ENCODE data around the gene RFLNA.

RFLNA gene

DNA sequence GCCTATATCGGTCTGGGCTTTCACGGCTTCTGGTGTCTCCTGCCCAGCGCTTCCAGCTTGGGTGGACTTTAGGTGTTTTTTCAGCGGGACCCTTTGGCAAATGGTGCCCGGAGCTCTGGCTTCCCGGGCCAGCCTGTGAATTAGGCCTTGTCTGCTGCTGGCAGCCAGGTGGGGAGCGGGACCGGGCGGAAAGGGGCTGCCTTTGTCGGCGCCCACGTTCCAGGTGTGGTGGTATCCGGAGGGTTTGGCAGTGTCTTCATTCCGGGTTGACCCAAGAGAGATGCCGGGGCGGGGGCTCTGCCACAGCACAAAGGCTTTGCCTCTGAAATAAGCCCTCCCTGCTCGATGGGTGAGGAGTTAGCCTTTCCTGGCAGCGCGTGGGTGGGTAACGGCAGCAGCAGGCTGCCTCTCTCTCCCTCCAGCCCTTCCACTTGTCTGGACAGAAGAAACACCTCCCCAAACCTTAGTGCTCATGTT, 9.5 kb downstream of the RFLNA start:
- DNase-seq: no peak

DNA sequence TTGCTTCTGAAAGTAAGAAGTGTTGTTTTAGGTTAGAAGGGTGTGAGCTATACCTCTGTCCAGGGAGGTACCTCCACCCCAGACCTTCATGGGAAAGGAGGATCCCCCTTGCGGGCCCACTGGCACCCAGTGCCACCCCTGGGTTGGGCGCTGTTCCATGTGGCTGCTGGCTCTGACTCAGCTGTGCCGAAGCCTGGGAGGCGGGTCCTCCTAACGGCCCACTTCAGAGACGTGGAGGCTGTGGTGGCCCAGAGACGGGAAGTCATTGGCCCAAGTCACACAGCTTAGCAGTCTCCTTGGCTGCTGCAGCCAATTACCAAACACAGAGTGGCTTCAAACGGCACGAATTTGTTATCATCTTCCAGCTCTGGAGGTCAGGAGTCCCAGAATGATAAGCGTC, 10.2 kb downstream of the RFLNA start:
- no peak for DNase-seq

- no peak for DNase-seq
Measured at GRCh38 chr12:124305776-124306685, 11.1 kb downstream of the RFLNA start.

DNA sequence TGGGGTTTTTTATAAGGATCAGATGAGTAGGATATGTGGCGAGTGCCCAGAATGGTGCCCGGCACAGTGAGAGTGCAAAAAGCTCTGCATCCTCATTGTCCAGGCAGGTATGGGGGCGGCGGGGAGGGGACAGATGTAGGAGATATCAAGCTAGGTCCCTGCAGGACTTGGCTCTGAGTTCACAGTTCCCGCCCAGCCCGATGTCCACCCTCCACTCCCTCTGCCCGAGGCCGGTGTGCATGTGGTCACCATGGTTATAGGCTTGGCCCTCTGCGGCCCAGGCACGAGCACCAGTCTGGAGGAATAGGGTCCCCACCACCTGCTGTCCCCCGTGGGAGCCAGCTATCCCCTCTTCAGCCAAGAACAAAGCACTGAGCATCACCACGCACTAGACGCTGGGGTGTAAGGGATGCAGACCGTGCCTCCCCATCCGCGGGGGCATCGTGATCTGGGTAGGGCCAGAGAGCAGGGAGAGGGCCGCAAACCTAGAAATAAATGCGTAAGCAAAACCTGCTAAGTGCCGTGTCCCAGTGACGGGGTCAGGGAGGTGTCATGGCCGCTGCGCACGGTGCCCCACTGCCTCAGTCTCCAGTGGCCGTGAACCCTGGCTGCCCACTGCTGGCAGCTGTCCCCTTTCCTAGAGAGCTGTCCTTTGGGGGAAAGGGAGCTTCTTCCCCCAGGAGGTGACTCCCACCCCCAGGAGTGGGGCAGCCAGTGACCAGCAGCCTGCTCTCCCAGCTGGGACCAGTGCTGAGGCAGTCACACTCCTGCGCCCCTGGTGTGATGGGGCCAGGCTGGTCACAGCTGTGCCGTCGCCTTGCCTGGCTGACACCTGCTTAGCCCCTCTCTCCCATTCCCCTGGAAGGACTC, 12.0 kb downstream of the RFLNA start:
- DNase-seq: no peak

DNA sequence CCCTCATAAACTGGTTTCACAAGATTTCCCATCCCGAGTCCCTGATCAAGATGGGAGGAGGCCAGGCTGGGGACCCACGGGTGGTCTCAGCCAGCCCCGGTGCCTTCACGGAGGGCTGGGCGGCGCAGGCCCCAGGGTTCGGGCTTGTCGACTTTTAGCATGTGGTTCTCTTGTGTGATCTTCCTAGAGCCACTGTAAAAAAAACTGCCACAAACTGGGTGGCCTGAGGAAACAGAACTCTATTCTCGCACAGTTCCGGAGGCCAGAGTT, 12.6 kb downstream of the RFLNA start:
- DNase-seq: no peak

- DNase-seq: no peak
Measured at GRCh38 chr12:124308741-124309140, 13.8 kb downstream of the RFLNA start.

GRCh38 chr12:124309231-124309630, 14.3 kb downstream of the RFLNA start:
- no peak for DNase-seq

DNA sequence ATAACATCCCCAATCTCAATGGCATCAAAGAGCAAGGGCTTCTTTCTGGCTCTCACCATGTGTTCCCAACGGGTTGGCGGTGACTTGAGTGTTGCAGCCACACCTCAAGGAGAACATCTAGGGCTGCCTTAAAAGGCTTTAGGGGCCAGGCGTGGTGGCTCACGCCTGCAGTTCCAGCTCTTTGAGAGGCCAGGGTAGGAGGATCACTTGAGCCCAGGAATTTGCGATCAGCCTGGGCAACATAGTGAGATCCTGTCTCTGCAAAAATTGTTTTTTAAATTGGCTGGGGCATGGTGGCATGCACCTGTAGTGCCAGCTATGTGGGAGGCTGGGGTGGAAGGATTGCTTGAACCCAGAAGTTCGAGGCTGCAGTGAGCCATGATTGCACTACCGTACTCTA, 14.9 kb downstream of the RFLNA start:
- DNase-seq: no peak

DNA sequence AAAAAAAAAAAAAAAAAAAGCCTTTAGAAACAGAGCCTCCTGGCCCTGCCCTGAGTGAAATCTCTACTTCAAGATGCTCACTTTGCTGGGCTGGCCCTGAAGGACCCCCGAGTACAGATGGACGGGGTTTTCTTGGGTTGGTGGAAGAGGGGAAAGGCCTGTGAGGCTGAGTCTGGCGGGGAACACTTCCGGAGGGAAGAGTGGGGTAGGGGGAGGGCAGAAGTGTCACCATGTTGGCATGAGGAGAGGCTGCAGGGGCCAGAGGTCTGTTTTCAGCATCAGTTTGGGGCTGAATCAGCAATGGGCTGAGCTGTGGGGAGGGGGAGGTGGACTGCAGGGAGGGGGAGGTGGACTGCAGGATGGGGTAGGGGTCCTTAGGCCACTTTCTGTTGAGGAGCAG, 15.3 kb downstream of the RFLNA start:
- DNase-seq: no peak

DNA sequence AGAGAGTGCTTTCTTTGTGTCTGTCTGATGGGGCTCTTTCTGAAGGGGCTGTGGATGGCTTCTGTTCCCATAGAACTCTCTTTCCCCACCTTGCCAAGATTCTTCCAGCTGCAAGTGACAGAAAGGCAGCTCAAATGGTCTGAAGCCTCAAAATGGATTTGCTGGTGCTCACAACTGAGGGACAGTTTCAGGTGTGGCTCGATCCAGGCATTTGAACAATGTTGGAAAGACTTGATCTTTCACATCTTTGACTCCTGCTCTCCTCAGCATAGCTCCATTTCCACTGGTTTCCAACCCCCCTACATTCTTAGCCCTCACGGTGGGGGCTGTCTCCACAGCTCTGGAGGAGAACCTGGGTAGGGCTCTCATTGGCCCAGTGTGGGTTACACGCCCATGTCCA, 15.9 kb downstream of the RFLNA start:
- no peak for DNase-seq

DNA sequence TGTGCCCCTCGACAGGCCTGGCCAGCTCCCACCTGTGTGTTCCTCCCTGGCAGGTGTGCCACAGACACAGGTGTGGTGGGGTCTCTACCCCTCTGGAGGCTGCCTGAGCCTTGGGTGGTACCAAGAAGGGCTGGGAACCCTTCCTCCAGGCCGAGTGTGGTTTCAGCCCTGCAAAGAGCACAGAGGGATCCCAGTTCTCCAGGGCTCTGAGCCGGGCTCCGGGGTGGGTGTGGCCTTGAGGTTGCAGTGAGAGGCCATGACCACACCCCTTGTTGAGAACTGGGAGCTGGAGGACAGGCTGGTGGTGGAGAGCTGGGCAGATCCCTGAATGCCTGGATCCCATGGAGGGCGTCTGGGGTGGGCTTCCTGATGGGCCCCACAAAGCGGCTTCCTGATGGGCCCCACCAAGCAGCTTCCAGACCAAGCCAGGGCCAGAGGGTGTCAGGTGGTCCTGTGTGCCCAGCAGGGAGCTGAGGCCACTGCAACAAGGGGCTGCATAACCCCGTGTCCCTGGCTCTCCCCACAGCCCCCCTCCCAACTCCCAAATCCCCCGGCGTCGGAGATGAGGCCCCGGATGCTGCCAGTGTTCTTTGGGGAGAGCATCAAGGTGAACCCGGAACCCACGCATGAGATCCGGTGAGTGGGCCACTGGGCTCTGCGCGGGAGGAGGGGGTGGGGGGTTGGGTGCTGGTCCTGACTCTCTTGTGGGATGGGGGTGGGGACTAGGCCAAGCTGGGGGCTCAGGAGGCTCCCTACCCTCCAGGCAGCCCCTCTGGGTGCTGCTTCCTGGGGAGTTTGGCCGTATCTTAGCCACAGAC, 16.6 kb downstream of the RFLNA start:
- no peak for DNase-seq

DNA sequence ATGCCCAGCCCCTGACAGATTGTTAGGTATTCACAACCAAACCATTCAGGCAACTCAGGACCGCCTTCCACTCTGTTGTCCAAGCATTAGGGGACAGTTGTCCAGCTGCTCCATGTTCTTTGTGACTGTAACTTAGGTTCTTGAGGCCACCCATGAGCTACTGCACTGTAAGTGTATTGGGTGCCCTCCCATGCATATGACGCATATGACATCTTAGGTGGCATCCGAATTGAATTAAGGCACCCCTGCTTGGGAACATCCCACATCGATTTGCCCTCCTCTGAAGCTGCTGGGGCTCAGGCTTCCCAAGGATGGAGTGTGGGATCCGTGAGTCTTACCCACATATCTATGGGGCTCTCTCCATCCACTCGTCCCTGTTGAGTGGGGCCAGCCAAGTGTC, 17.7 kb downstream of the RFLNA start:
- no peak for DNase-seq

- no peak for DNase-seq
Measured at GRCh38 chr12:124314207-124314606, 19.3 kb downstream of the RFLNA start.

DNA sequence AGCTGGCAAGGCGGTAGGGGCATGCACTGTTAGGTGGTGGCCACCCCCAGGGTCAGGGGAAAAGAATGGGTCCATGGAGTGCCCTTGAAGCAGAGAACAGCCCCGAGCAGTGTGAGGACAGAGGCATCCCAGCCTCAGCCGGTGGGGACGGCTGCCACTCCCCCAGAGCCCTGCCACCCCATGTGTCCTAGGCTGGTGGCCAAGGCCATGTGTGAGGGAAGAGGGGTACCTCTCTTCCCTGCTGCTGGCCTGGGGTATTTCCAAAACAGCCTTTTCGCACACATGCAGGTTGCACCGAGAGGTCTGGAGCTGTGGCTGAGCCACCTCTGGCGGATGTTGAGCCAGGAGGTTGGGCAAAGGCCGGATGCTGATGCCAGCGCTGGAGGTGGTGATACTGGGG, 19.9 kb downstream of the RFLNA start:
- DNase-seq: no peak

- no peak for DNase-seq
Measured at GRCh38 chr12:124315372-124316044, 20.6 kb downstream of the RFLNA start.

DNA sequence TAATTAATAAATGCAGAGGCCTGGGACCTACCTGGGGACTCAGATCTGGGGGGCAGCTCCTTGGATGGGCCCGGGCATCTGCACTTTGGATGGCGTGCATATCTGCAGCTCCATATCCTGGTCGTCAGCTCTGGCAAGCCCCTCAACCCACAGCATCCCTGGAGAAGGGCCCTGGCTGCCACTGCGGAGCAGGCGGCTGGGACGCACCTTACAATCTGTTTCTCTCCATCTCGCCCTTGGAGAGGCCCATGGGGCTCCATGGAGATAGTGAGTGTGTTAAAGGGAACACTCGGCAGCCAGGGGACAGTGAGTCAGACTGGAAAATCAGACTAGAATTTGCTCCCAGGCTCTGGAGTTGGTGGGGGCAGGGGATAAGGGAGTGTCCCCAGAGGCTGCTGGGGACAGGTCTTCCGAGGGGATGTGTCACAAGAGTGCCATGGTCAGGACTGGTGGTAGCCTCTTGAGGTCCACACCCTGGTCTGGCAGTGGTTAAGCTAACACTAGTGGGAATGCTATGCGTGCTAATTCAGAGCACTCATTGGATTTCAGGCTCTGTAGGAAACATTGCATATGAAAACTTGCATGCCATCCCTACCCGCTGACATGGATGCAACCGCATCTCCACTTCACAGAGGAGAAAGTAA, 21.5 kb downstream of the RFLNA start:
- no peak for DNase-seq

- DNase-seq: no peak
Measured at GRCh38 chr12:124317400-124317799, 22.5 kb downstream of the RFLNA start.

- no peak for DNase-seq
Measured at GRCh38 chr12:124318278-124319020, 23.6 kb downstream of the RFLNA start.

GRCh38 chr12:124319368-124320050, 24.6 kb downstream of the RFLNA start:
- no peak for DNase-seq

- peak; percentile 71 for DNase-seq
Measured at GRCh38 chr12:124321040-124321481, 26.2 kb downstream of the RFLNA start.

Measured in stimulated activated CD4-positive, alpha-beta T cell treated with anti-CD3 and anti-CD28 coated beads, Interleukin-4, amount 100 ng/mL, for 1 hour (primary cell).